Testis (tissue), 2 donors: ENCODE results near the gene KCNH4.

Source experiments
- POLR2A ChIP-seq: fragments of 450-650 bp; IDR thresholded peaks from one replicate; pipeline ENCODE4 v1.6.1; 2017; ENCODE audit warnings: antibody characterized with exemption, mild to moderate bottlenecking, moderate library complexity
- TF ChIP-seq, protein P1 (sequence below), 3 experiments: fragments of 450-650 bp in 2 of 3; fragments of 200-600 bp in 1 of 3; sonication (generic) in 1 of 3; IDR thresholded peaks; one replicate each; pipeline ENCODE4 v1.5.1; 2016 to 2019; ENCODE audit warnings: antibody characterized with exemption in 3 of 3, mild to moderate bottlenecking in 2 of 3, moderate library complexity in 1 of 3

DNA sequence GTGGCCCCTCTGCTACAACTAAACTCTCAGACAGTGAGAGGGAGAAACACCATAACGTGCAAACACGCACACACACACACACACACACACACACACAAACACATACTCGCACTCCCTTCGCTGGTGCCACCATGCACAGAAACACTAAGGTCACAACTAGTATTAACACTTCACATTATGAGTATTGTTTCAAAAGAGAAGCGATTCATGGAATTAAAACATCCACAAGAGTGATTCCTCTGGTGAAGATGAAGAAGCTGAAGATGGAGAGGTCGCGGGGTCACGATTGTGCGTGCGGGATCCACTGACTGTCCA is 20.5 kb upstream of the KCNH4 start:
- TF ChIP-seq, protein P1, sequence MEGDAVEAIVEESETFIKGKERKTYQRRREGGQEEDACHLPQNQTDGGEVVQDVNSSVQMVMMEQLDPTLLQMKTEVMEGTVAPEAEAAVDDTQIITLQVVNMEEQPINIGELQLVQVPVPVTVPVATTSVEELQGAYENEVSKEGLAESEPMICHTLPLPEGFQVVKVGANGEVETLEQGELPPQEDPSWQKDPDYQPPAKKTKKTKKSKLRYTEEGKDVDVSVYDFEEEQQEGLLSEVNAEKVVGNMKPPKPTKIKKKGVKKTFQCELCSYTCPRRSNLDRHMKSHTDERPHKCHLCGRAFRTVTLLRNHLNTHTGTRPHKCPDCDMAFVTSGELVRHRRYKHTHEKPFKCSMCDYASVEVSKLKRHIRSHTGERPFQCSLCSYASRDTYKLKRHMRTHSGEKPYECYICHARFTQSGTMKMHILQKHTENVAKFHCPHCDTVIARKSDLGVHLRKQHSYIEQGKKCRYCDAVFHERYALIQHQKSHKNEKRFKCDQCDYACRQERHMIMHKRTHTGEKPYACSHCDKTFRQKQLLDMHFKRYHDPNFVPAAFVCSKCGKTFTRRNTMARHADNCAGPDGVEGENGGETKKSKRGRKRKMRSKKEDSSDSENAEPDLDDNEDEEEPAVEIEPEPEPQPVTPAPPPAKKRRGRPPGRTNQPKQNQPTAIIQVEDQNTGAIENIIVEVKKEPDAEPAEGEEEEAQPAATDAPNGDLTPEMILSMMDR (IDR thresholded peaks at IDR 0.05), result no peak
- TF ChIP-seq POLR2A, result no peak
